ENCODE measurements around the gene LBX1.

The LBX1 gene

GRCh38 chr10:101222683-101223273 is 6.5 kb downstream of the LBX1 start:
- H3K36me3 ChIP-seq (ENCODE audit: insufficient read depth, low read depth, low read length), result no peaks in the 10 kb centered on the region
- no peak overlapping the region for H3K27ac ChIP-seq (ENCODE audit: low read length)
- peaks cover 17% of the 10 kb centered on the region; the same call in 1 of the 2 replicates for H3K9me3 ChIP-seq (ENCODE audit: insufficient read depth, low read depth, low read length)
- H3K9ac ChIP-seq (ENCODE audit: low read depth, low read length), result no peak overlapping the region
- H3K4me1 ChIP-seq (ENCODE audit: insufficient read depth, low read length), result no peaks in the 10 kb centered on the region
- no peak overlapping the region for H3K4me3 ChIP-seq (ENCODE audit: low read length)
- H3K27me3 ChIP-seq (ENCODE audit: insufficient read depth, low read length), result peaks cover 100% of the 10 kb centered on the region

- no peaks in the 10 kb centered on the region for H3K36me3 ChIP-seq (ENCODE audit: insufficient read depth, low read depth, low read length)
- peaks cover 17% of the 10 kb centered on the region; the same call in 1 of the 2 replicates for H3K9me3 ChIP-seq (ENCODE audit: insufficient read depth, low read depth, low read length)
- no peak overlapping the region for H3K9ac ChIP-seq (ENCODE audit: low read depth, low read length)
- no peak overlapping the region for H3K4me3 ChIP-seq (ENCODE audit: low read length)
- H3K27me3 ChIP-seq (ENCODE audit: insufficient read depth, low read length), result peaks cover 100% of the 10 kb centered on the region
- H3K27ac ChIP-seq (ENCODE audit: low read length), result no peak overlapping the region
- peaks cover 2% of the 10 kb centered on the region; the same call in 1 of the 2 replicates for H3K4me1 ChIP-seq (ENCODE audit: insufficient read depth, low read length)
Measured at GRCh38 chr10:101221963-101222531, 7.2 kb downstream of the LBX1 start.

DNA sequence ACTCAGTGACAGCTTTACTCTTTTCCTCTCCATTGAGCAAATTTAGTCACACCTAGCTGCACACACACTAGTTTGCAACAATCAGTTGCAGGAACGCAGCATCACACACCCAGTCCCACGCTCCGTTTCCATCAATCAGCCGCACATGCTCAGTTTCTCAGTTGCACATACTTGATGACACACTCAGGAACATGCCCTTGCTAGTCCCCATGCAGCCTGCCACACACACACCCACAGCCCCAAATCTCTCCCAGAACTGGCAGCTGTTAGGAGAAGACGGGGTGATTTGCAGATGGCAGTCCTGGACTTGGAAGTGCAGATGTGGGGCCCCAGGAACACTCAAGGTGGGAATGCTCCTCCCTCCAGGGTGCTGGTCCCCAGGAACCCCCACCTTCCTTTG is 7.7 kb downstream of the LBX1 start:
- H3K4me1 ChIP-seq (ENCODE audit: insufficient read depth, low read length), result peaks cover 4% of the 10 kb centered on the region; the same call in 1 of the 2 replicates
- no peak overlapping the region for H3K4me3 ChIP-seq (ENCODE audit: low read length)
- no peak overlapping the region for H3K9ac ChIP-seq (ENCODE audit: low read depth, low read length)
- H3K9me3 ChIP-seq (ENCODE audit: insufficient read depth, low read depth, low read length), result peaks cover 17% of the 10 kb centered on the region; the same call in 1 of the 2 replicates
- peaks cover 100% of the 10 kb centered on the region for H3K27me3 ChIP-seq (ENCODE audit: insufficient read depth, low read length)
- no peaks in the 10 kb centered on the region for H3K36me3 ChIP-seq (ENCODE audit: insufficient read depth, low read depth, low read length)
- H3K27ac ChIP-seq (ENCODE audit: low read length), result no peak overlapping the region

GRCh38 chr10:101219946-101220451 is 9.3 kb downstream of the LBX1 start:
- peaks cover 100% of the 10 kb centered on the region for H3K27me3 ChIP-seq (ENCODE audit: insufficient read depth, low read length)

GRCh38 chr10:101219139-101219945 is 9.9 kb downstream of the LBX1 start:
- Histone ChIP-seq H3K27me3 (ENCODE audit: insufficient read depth, low read length) (peaks cover 100% of the 10 kb centered on the region), H3K9ac (ENCODE audit: low read depth, low read length) (no peak overlapping the region), H3K27ac (ENCODE audit: low read length) (no peak overlapping the region), H3K4me1 (ENCODE audit: insufficient read depth, low read length) (peaks cover 4% of the 10 kb centered on the region; the same call in 1 of the 2 replicates), H3K4me3 (ENCODE audit: low read length) (no peak overlapping the region), H3K36me3 (ENCODE audit: insufficient read depth, low read depth, low read length) (no peaks in the 10 kb centered on the region), H3K9me3 (ENCODE audit: insufficient read depth, low read depth, low read length) (peaks cover 17% of the 10 kb centered on the region; the same call in 1 of the 2 replicates)

More at GRCh38 chr10:101219946-101220451, 9.3 kb downstream of the LBX1 start:
- no peak overlapping the region for H3K27ac ChIP-seq (ENCODE audit: low read length)
- H3K9me3 ChIP-seq (ENCODE audit: insufficient read depth, low read depth, low read length), result peaks cover 17% of the 10 kb centered on the region; the same call in 1 of the 2 replicates
- no peak overlapping the region for H3K9ac ChIP-seq (ENCODE audit: low read depth, low read length)
- H3K4me1 ChIP-seq (ENCODE audit: insufficient read depth, low read length), result peaks cover 4% of the 10 kb centered on the region; the same call in 1 of the 2 replicates
- H3K36me3 ChIP-seq (ENCODE audit: insufficient read depth, low read depth, low read length), result no peaks in the 10 kb centered on the region
- no peak overlapping the region for H3K4me3 ChIP-seq (ENCODE audit: low read length)

GRCh38 chr10:101218351-101219138 is 10.7 kb downstream of the LBX1 start:
- Histone ChIP-seq H3K9ac (ENCODE audit: low read depth, low read length) (no peak overlapping the region), H3K4me1 (ENCODE audit: insufficient read depth, low read length) (peaks cover 4% of the 10 kb centered on the region; the same call in 1 of the 2 replicates), H3K36me3 (ENCODE audit: insufficient read depth, low read depth, low read length) (no peaks in the 10 kb centered on the region), H3K27ac (ENCODE audit: low read length) (no peak overlapping the region), H3K4me3 (ENCODE audit: low read length) (no peak overlapping the region), H3K9me3 (ENCODE audit: insufficient read depth, low read depth, low read length) (peaks cover 11% of the 10 kb centered on the region; the same call in 1 of the 2 replicates), H3K27me3 (ENCODE audit: insufficient read depth, low read length) (peaks cover 100% of the 10 kb centered on the region)

GRCh38 chr10:101217450-101218281 is 11.6 kb downstream of the LBX1 start:
- Histone ChIP-seq H3K4me1 (ENCODE audit: insufficient read depth, low read length) (peaks cover 4% of the 10 kb centered on the region; the same call in 1 of the 2 replicates), H3K36me3 (ENCODE audit: insufficient read depth, low read depth, low read length) (no peaks in the 10 kb centered on the region), H3K9me3 (ENCODE audit: insufficient read depth, low read depth, low read length) (peaks cover 7% of the 10 kb centered on the region; the same call in 1 of the 2 replicates), H3K27me3 (ENCODE audit: insufficient read depth, low read length) (peaks cover 100% of the 10 kb centered on the region), H3K27ac (ENCODE audit: low read length) (no peak overlapping the region), H3K9ac (ENCODE audit: low read depth, low read length) (no peak overlapping the region), H3K4me3 (ENCODE audit: low read length) (no peak overlapping the region)

- Histone ChIP-seq H3K9ac (ENCODE audit: low read depth, low read length) (no peak overlapping the region), H3K27ac (ENCODE audit: low read length) (no peak overlapping the region), H3K9me3 (ENCODE audit: insufficient read depth, low read depth, low read length) (peaks cover 7% of the 10 kb centered on the region; the same call in 1 of the 2 replicates), H3K27me3 (ENCODE audit: insufficient read depth, low read length) (peaks cover 100% of the 10 kb centered on the region), H3K4me1 (ENCODE audit: insufficient read depth, low read length) (peaks cover 4% of the 10 kb centered on the region; the same call in 1 of the 2 replicates), H3K36me3 (ENCODE audit: insufficient read depth, low read depth, low read length) (no peaks in the 10 kb centered on the region), H3K4me3 (ENCODE audit: low read length) (no peak overlapping the region)
Measured at GRCh38 chr10:101217044-101217425, 12.2 kb downstream of the LBX1 start.

- H3K4me3 ChIP-seq (ENCODE audit: low read length), result no peak overlapping the region; the same call in 1 of the 2 replicates
Measured at GRCh38 chr10:101216207-101217043, 12.8 kb downstream of the LBX1 start.

More at GRCh38 chr10:101216207-101217043, 12.8 kb downstream of the LBX1 start:
- no peak overlapping the region for H3K27ac ChIP-seq (ENCODE audit: low read length)
- peaks cover 100% of the 10 kb centered on the region for H3K27me3 ChIP-seq (ENCODE audit: insufficient read depth, low read length)
- H3K9me3 ChIP-seq (ENCODE audit: insufficient read depth, low read depth, low read length), result peaks cover 7% of the 10 kb centered on the region; the same call in 1 of the 2 replicates
- no peak overlapping the region for H3K9ac ChIP-seq (ENCODE audit: low read depth, low read length)
- no peaks in the 10 kb centered on the region for H3K36me3 ChIP-seq (ENCODE audit: insufficient read depth, low read depth, low read length)
- peaks cover 4% of the 10 kb centered on the region; the same call in 1 of the 2 replicates for H3K4me1 ChIP-seq (ENCODE audit: insufficient read depth, low read length)

Data from iPS-20b (cell line).